Measurements from ENCODE around the gene OR2A25. TPM values are rescaled to one million over a fixed set of nuclear protein-coding genes. Genes with fewer than 3 reads are reported as not detected.

The OR2A25 gene
- total and polyA plus RNA-seq, 8 donors, result 0.08 to 0.17 (median 0.09) TPM; not detected in 5

GRCh38 chr7:144069953-144070352 lies 342 bp downstream of the OR2A25 start:
- H3K27me3 ChIP-seq, result no peaks in the 10 kb centered on the region
- TF ChIP-seq CTCF (IDR thresholded peaks at IDR 0.05), result no peak
- ATAC-seq, result no peak
- no peak overlapping the region for H3K4me3 ChIP-seq
- no peaks in the 10 kb centered on the region for H3K4me1 ChIP-seq
- H3K9me3 ChIP-seq, result no peaks in the 10 kb centered on the region
- H3K36me3 ChIP-seq, result no peaks in the 10 kb centered on the region
- intact Hi-C loops (cut with DNase I), result no loop called here
- H3K27ac ChIP-seq, result no peak overlapping the region
- no peak for DNase-seq

- TF ChIP-seq CTCF (IDR thresholded peaks at IDR 0.05), result no peak
- intact Hi-C loops (cut with DNase I), result no loop called here
- H3K4me1 ChIP-seq, result no peaks in the 10 kb centered on the region
- no peak overlapping the region for H3K4me3 ChIP-seq
- no peaks in the 10 kb centered on the region for H3K9me3 ChIP-seq
- no peak for DNase-seq
- no peak overlapping the region for H3K27ac ChIP-seq
- no peak for ATAC-seq
- H3K27me3 ChIP-seq, result no peaks in the 10 kb centered on the region
- H3K36me3 ChIP-seq, result no peaks in the 10 kb centered on the region
These were observed 4.8 kb downstream of the OR2A25 start for GRCh38 chr7:144074374-144074773.

- DNase-seq, result no peak
- Histone ChIP-seq H3K9me3 (peaks cover 0 to 5% of the 10 kb centered on the region in 2 donors), H3K36me3 (no peaks in the 10 kb centered on the region), H3K4me1 (no peaks in the 10 kb centered on the region), H3K4me3 (no peak within 1 kb of the TSS), H3K27ac (no peak within 1 kb of the TSS), H3K27me3 (peaks cover 0 to 4% of the 10 kb centered on the region in 2 donors)
- no peak for ATAC-seq
- intact Hi-C loops (cut with DNase I), result no loop called here
- TF ChIP-seq CTCF (IDR thresholded peaks at IDR 0.05), result no peak
These were observed 16.4 kb downstream of the OR2A25 start, which contains the start of gene OR2A12 for GRCh38 chr7:144085978-144086377. Gene OR2A12 (plus strand): TSS chr7:144086278. CDS start chr7:144095108, 8,830 bp downstream.

- peaks cover 0 to 4% of the 10 kb centered on the region in 2 donors for H3K27me3 ChIP-seq
- DNase-seq, result no peak
- no peaks in the 10 kb centered on the region for H3K36me3 ChIP-seq
- no peaks in the 10 kb centered on the region for H3K4me1 ChIP-seq
- TF ChIP-seq CTCF (IDR thresholded peaks at IDR 0.05), result no peak
- H3K4me3 ChIP-seq, result no peak overlapping the region
- ATAC-seq, result no peak
- H3K27ac ChIP-seq, result no peak overlapping the region
- intact Hi-C loops (cut with DNase I), result no loop called here
- peaks cover 0 to 8% of the 10 kb centered on the region in 2 donors for H3K9me3 ChIP-seq
These were observed 17.1 kb downstream of the OR2A25 start for GRCh38 chr7:144086730-144087129.

GRCh38 chr7:144087230-144087629 lies 17.6 kb downstream of the OR2A25 start:
- no peaks in the 10 kb centered on the region for H3K4me1 ChIP-seq
- no peaks in the 10 kb centered on the region for H3K36me3 ChIP-seq
- no peak for TF ChIP-seq CTCF (IDR thresholded peaks at IDR 0.05)
- H3K27me3 ChIP-seq, result peaks cover 0 to under 1% of the 10 kb centered on the region in 2 donors
- H3K9me3 ChIP-seq, result peaks cover 0 to 8% of the 10 kb centered on the region in 2 donors
- no peak for ATAC-seq
- H3K27ac ChIP-seq, result no peak overlapping the region
- DNase-seq, result no peak
- H3K4me3 ChIP-seq, result no peak overlapping the region
- intact Hi-C loops (cut with DNase I), result no loop called here
